Measurements from ENCODE around the gene SLC25A44. TPM values are rescaled to one million over a fixed set of nuclear protein-coding genes. Genes with fewer than 3 reads are reported as not detected.

SLC25A44 gene
- total RNA-seq, 1 donor from 2014 or later, result 21.3 TPM

GRCh38 chr1:156225677-156226014 is 31.7 kb downstream of the SLC25A44 start:
- no peaks in the 10 kb centered on the region for H3K9me3 Mint-ChIP-seq (ENCODE audit: unreplicated experiment)
- Histone ChIP-seq H3K4me1 (ENCODE audit: insufficient read depth, low read length) (peaks cover 10% of the 10 kb centered on the region), H3K79me2 (ENCODE audit: insufficient read depth, low read length) (peaks cover 6% of the 10 kb centered on the region), H3K27me3 (ENCODE audit: insufficient read depth, low read length) (no peaks in the 10 kb centered on the region), H2AFZ (ENCODE audit: low read depth, low read length) (no peak overlapping the region), H3K4me2 (ENCODE audit: low read length) (no peak overlapping the region), H4K20me1 (ENCODE audit: insufficient read depth, low read length) (peaks cover 20% of the 10 kb centered on the region), H3K36me3 (ENCODE audit: insufficient read depth, low read length) (peaks cover 9% of the 10 kb centered on the region), H3K4me3 (ENCODE audit: insufficient read depth, low read depth, low read length) (no peak overlapping the region), H3K9me3 (ENCODE audit: insufficient read depth, low read depth, low read length) (no peaks in the 10 kb centered on the region), H3K9ac (ENCODE audit: low read length) (no peak overlapping the region), H3K27ac (ENCODE audit: low read depth, low read length) (no peak overlapping the region)
- no peaks in the 10 kb centered on the region for H3K27me3 Mint-ChIP-seq (ENCODE audit: low read depth, unreplicated experiment)
- H3K27ac Mint-ChIP-seq (ENCODE audit: unreplicated experiment), result no peak overlapping the region
- peaks cover 7% of the 10 kb centered on the region for H3K36me3 Mint-ChIP-seq (ENCODE audit: low read depth, unreplicated experiment)
- DNase-seq (ENCODE audit: low read depth) (no peak), FAIRE-seq (no peak)
- no peak for TF ChIP-seq EZH2 (IDR thresholded peaks at IDR 0.05; ENCODE audit: insufficient read depth, low read length)
- no peak for TF ChIP-seq CTCF (IDR thresholded peaks at IDR 0.05; ENCODE audit: insufficient read depth, low read depth, low read length)
- H3K4me3 Mint-ChIP-seq (ENCODE audit: unreplicated experiment), result no peak overlapping the region
- H3K4me1 Mint-ChIP-seq (ENCODE audit: low read depth, unreplicated experiment), result peaks cover 6% of the 10 kb centered on the region

- Histone ChIP-seq H2AFZ (ENCODE audit: low read depth, low read length) (no peak overlapping the region), H3K9ac (ENCODE audit: low read length) (no peak overlapping the region), H3K4me3 (ENCODE audit: insufficient read depth, low read depth, low read length) (no peak overlapping the region), H3K27me3 (ENCODE audit: insufficient read depth, low read length) (no peaks in the 10 kb centered on the region), H3K27ac (ENCODE audit: low read depth, low read length) (no peak overlapping the region), H3K9me3 (ENCODE audit: insufficient read depth, low read depth, low read length) (no peaks in the 10 kb centered on the region), H3K4me2 (ENCODE audit: low read length) (no peak overlapping the region), H3K36me3 (ENCODE audit: insufficient read depth, low read length) (peaks cover 9% of the 10 kb centered on the region), H3K4me1 (ENCODE audit: insufficient read depth, low read length) (peaks cover 10% of the 10 kb centered on the region), H4K20me1 (ENCODE audit: insufficient read depth, low read length) (peaks cover 17% of the 10 kb centered on the region), H3K79me2 (ENCODE audit: insufficient read depth, low read length) (peaks cover 6% of the 10 kb centered on the region)
- Mint-ChIP-seq H3K27me3 (ENCODE audit: low read depth, unreplicated experiment) (no peaks in the 10 kb centered on the region), H3K4me1 (ENCODE audit: low read depth, unreplicated experiment) (peaks cover 6% of the 10 kb centered on the region), H3K36me3 (ENCODE audit: low read depth, unreplicated experiment) (peaks cover 7% of the 10 kb centered on the region), H3K4me3 (ENCODE audit: unreplicated experiment) (no peak overlapping the region), H3K9me3 (ENCODE audit: unreplicated experiment) (no peaks in the 10 kb centered on the region), H3K27ac (ENCODE audit: unreplicated experiment) (no peak overlapping the region)
- DNase-seq (ENCODE audit: low read depth), result no peak
- TF ChIP-seq CTCF (IDR thresholded peaks at IDR 0.05; ENCODE audit: insufficient read depth, low read depth, low read length), result no peak
- TF ChIP-seq EZH2 (IDR thresholded peaks at IDR 0.05; ENCODE audit: insufficient read depth, low read length), result no peak
- FAIRE-seq, result no peak
Measured at GRCh38 chr1:156226116-156226538, 32.2 kb downstream of the SLC25A44 start.

GRCh38 chr1:156226782-156227181 is 32.9 kb downstream of the SLC25A44 start:
- peaks cover 4% of the 10 kb centered on the region for H3K36me3 Mint-ChIP-seq (ENCODE audit: low read depth, unreplicated experiment)
- no peaks in the 10 kb centered on the region for H3K27me3 Mint-ChIP-seq (ENCODE audit: low read depth, unreplicated experiment)
- Histone ChIP-seq H3K27me3 (ENCODE audit: insufficient read depth, low read length) (no peaks in the 10 kb centered on the region), H4K20me1 (ENCODE audit: insufficient read depth, low read length) (peaks cover 12% of the 10 kb centered on the region), H3K4me1 (ENCODE audit: insufficient read depth, low read length) (peaks cover 10% of the 10 kb centered on the region), H3K79me2 (ENCODE audit: insufficient read depth, low read length) (peaks cover 3% of the 10 kb centered on the region), H3K4me2 (ENCODE audit: low read length) (no peak overlapping the region), H3K9me3 (ENCODE audit: insufficient read depth, low read depth, low read length) (no peaks in the 10 kb centered on the region), H3K9ac (ENCODE audit: low read length) (no peak overlapping the region), H3K36me3 (ENCODE audit: insufficient read depth, low read length) (peaks cover 9% of the 10 kb centered on the region), H3K4me3 (ENCODE audit: insufficient read depth, low read depth, low read length) (no peak overlapping the region), H3K27ac (ENCODE audit: low read depth, low read length) (no peak overlapping the region), H2AFZ (ENCODE audit: low read depth, low read length) (no peak overlapping the region)
- DNase-seq (ENCODE audit: low read depth) (no peak), FAIRE-seq (no peak)
- H3K4me3 Mint-ChIP-seq (ENCODE audit: unreplicated experiment), result no peak overlapping the region
- H3K27ac Mint-ChIP-seq (ENCODE audit: unreplicated experiment), result no peak overlapping the region
- TF ChIP-seq CTCF (IDR thresholded peaks at IDR 0.05; ENCODE audit: insufficient read depth, low read depth, low read length) (no peak), EZH2 (IDR thresholded peaks at IDR 0.05; ENCODE audit: insufficient read depth, low read length) (no peak)
- peaks cover 6% of the 10 kb centered on the region for H3K4me1 Mint-ChIP-seq (ENCODE audit: low read depth, unreplicated experiment)
- H3K9me3 Mint-ChIP-seq (ENCODE audit: unreplicated experiment), result no peaks in the 10 kb centered on the region

Data from astrocyte (in vitro differentiated cells and primary cell).